Stimulated activated CD4-positive, alpha-beta T cell treated with anti-CD3 and anti-CD28 coated beads, Interleukin-12 subunit alpha, Interleukin-12 subunit beta, amount 100 ng/mL, for 24 hours (primary cell): ENCODE results near the gene STK11IP.

Experiments used
- DNase-seq, 2 experiments: peaks; one replicate each; pipeline ENCODE4 v3.0.0-alpha.2; 2020; ENCODE audit warnings: low read depth in 2 of 2

Gene STK11IP

GRCh38 chr2:219634171-219634940, 36.7 kb downstream of the STK11IP start:
- no peak for DNase-seq

GRCh38 chr2:219634951-219635751, 37.5 kb downstream of the STK11IP start:
- DNase-seq = no peak

- no peak for DNase-seq
These were observed 38.7 kb downstream of the STK11IP start for GRCh38 chr2:219636144-219636915.

GRCh38 chr2:219636941-219637841, 39.5 kb downstream of the STK11IP start:
- no peak for DNase-seq

- DNase-seq = no peak
These were observed 40.2 kb downstream of the STK11IP start for GRCh38 chr2:219637842-219638185.

GRCh38 chr2:219638217-219638947, 40.7 kb downstream of the STK11IP start:
- no peak for DNase-seq

- DNase-seq = no peak
These were observed 41.5 kb downstream of the STK11IP start for GRCh38 chr2:219638948-219639755.

- no peak for DNase-seq
These were observed 43.9 kb downstream of the STK11IP start for GRCh38 chr2:219641390-219642068.

- DNase-seq = no peak
These were observed 44.4 kb downstream of the STK11IP start for GRCh38 chr2:219642069-219642454.

- DNase-seq = peak; percentile 74 to 88
These were observed 44.9 kb downstream of the STK11IP start for GRCh38 chr2:219642465-219643083.

- no peak for DNase-seq
These were observed 45.4 kb downstream of the STK11IP start for GRCh38 chr2:219643084-219643473.

- no peak for DNase-seq
These were observed 46.2 kb downstream of the STK11IP start for GRCh38 chr2:219643788-219644398.

GRCh38 chr2:219644801-219645480, 47.3 kb downstream of the STK11IP start:
- DNase-seq = no peak

- no peak for DNase-seq
These were observed 48.2 kb downstream of the STK11IP start for GRCh38 chr2:219645631-219646527.

- no peak for DNase-seq
These were observed 50.5 kb downstream of the STK11IP start for GRCh38 chr2:219648176-219648575.

- DNase-seq = no peak
These were observed 51.3 kb downstream of the STK11IP start for GRCh38 chr2:219648963-219649362.
